ENCODE measurements around the gene WDCP.

Gene WDCP

GRCh38 chr2:24021122-24021998, 25.8 kb downstream of the WDCP start:
- DNase-seq (ENCODE audit: low spot score) = no peak
- TF ChIP-seq CTCF (IDR thresholded peaks at IDR 0.05; ENCODE audit: extremely low read depth, missing control alignments) = no peak

DNA sequence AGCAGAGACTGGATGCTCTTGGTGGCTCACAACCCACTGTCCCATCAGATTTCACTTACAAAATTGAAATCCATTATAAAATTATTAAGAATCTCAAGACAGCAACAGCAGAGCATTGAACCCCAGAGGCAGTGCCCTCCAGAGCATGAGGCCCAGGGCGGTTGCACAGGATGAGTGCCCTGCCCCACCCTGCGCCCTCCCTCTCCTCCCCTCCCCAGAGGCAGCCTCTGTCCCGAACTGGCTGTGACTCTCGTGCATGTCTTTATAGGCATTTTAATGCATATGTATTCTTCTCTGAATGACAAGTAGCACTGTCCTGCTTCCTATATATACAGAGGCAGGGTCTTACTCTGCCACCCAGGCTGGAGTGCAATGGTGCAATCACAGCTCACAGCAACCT, 26.9 kb downstream of the WDCP start:
- no peak for DNase-seq (ENCODE audit: low spot score)
- TF ChIP-seq CTCF (IDR thresholded peaks at IDR 0.05; ENCODE audit: extremely low read depth, missing control alignments) = no peak

DNA sequence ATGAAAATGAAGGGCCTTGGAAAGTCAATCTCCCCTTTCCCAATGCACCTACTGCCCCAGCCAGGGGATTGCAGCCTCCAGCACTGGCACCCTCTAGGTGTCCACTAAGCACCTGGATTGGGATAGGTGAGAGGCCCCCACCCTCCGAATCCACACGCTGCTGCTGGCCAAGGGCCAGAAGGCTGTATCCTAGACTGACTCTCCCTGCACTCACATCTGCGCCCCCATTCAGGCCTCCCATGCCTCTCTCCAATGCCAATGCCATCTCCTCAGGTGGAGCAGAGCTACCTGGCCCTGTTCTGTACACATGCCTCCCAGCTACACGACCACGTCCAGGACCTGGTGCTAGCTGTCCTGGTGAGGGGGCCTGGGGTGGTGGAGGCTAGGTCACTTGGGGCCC, 27.5 kb downstream of the WDCP start:
- DNase-seq (ENCODE audit: low spot score) = no peak
- TF ChIP-seq CTCF (IDR thresholded peaks at IDR 0.05; ENCODE audit: extremely low read depth, missing control alignments) = no peak

GRCh38 chr2:24018241-24018640, 28.9 kb downstream of the WDCP start:
- TF ChIP-seq CTCF (IDR thresholded peaks at IDR 0.05; ENCODE audit: extremely low read depth, missing control alignments) = no peak
- DNase-seq (ENCODE audit: low spot score) = no peak

DNA sequence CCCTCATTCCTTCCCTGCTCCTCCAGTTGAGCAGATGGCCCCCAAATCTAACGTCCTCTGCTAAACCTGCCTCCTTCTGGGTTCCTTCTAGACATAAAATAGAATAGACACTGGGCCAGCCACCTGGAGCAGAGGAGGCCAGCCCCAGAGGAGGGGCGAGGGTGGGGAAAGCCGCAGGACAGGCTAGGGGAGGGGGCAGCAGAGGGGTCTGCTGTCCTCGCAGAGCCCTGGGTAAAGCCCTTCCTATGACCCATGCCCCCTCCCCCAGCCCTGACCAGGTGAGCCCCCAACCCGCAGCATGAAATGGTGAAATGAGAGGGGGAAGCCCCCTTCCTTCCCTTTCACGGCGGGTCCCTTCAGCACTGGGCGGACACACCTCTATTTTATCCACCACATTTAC, 29.5 kb downstream of the WDCP start:
- no peak for DNase-seq (ENCODE audit: low spot score)
- TF ChIP-seq CTCF (IDR thresholded peaks at IDR 0.05; ENCODE audit: extremely low read depth, missing control alignments) = no peak

GRCh38 chr2:24016853-24017703, 30.1 kb downstream of the WDCP start:
- no peak for TF ChIP-seq CTCF (IDR thresholded peaks at IDR 0.05; ENCODE audit: extremely low read depth, missing control alignments)
- no peak for DNase-seq (ENCODE audit: low spot score)

DNA sequence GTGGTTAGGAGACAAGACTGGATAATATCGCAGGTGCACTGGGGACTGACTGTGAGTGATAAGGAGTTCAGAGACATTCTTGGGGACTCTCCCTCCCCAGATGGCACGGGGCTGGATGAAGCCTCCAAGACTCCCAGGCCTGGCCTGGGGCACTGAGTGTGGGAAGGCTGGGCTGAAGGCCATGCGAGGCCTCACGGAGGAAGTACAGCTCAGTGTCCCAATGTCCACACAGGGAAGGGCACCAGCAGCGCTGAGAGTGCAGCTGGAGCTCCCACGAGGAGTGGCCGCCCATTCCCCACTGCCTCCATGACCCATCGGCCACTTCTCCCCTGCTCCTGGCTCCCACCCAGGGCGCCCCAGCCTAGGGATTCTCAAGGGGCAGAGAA, 30.8 kb downstream of the WDCP start:
- DNase-seq (ENCODE audit: low spot score) = no peak
- TF ChIP-seq CTCF (IDR thresholded peaks at IDR 0.05; ENCODE audit: extremely low read depth, missing control alignments) = no peak
